Measurements from ENCODE around the gene PDXK. TPM values are rescaled to one million over a fixed set of nuclear protein-coding genes. Genes with fewer than 3 reads are reported as not detected.

PDXK gene
- total and polyA plus RNA-seq, 2 of the 8 experiments (the other 6 are each of a cell fraction or from before 2014, with no cell fraction given), result 78.0 to 112 TPM

GRCh38 chr21:43758811-43759210 is 39.9 kb downstream of the PDXK start (continued):
- TF ChIP-seq E2F6 (IDR thresholded peaks at IDR 0.05), result no peak

Measured in H1 (cell line).